ENCODE data around the gene SMIM32. TPM values are rescaled to one million over a fixed set of nuclear protein-coding genes. Genes with fewer than 3 reads are reported as not detected.

SMIM32 gene
- total and polyA plus RNA-seq, 2 of the 13 experiments (the other 11 are each of a cell fraction or from before 2014, with no cell fraction given) = 0.15 to 0.20 TPM

- H3K27ac ChIP-seq (ENCODE audit: extremely low read length, insufficient read depth, low read length) = no peak overlapping the region
- no peak overlapping the region for H3K4me3 ChIP-seq (replicated peaks in 1 of 3; ENCODE audit: insufficient read depth in 1 of 3, low read depth in 2 of 3, low read length in 3 of 3)
- ATAC-seq (no peak), FAIRE-seq (no peak), DNase-seq (ENCODE audit: low spot score) (no peak)
- TF ChIP-seq ELF1 (CRISPR knock-in tag; IDR thresholded peaks at IDR 0.05) (no peak), MAFF (IDR thresholded peaks at IDR 0.05; ENCODE audit: low read depth, low read length) (peak; percentile 49; the same call in 1 of the 2 replicates), DR1 (CRISPR knock-in tag; IDR thresholded peaks at IDR 0.05) (no peak), ZNF460 (CRISPR knock-in tag; IDR thresholded peaks at IDR 0.05; ENCODE audit: borderline replicate concordance) (no peak), ZNF484 (CRISPR knock-in tag; IDR thresholded peaks at IDR 0.05; ENCODE audit: borderline replicate concordance, low read depth) (no peak), MAFK (conservative IDR thresholded peaks at IDR 0.05 in 1 of 2, IDR thresholded peaks at IDR 0.05 in 1 of 2; ENCODE audit: low read length in 2 of 2) (peak; percentile 54 to 71)
- H3K79me2 ChIP-seq (ENCODE audit: insufficient read depth, low read length) = no peaks in the 10 kb centered on the region
- WGBS (ENCODE audit: low lambda C conversion rate) = 48% methylated on average over 3 of the region's 7 CpGs
- CTCF ChIA-PET (ENCODE audit: low intra/inter-chr PET ratio, low total read pairs) = no interaction called here
- no peaks in the 10 kb centered on the region for H4K20me1 ChIP-seq (ENCODE audit: insufficient read depth, low read length)
- H3K36me3 ChIP-seq (replicated peaks in 1 of 2; ENCODE audit: control insufficient read depth in 1 of 2, insufficient read depth in 2 of 2, low read length in 2 of 2) = no peaks in the 10 kb centered on the region
- no peak overlapping the region for H3K9ac ChIP-seq (ENCODE audit: insufficient read depth, low read depth, low read length)
- H3K4me1 ChIP-seq (ENCODE audit: insufficient read depth, low read length) = peaks cover 16% of the 10 kb centered on the region
- POLR2A ChIA-PET = no interaction called here
- BruUV-seq (replicated peaks) = no TSS peak
- in situ Hi-C loops (cut with HindIII; ENCODE audit: extremely low pct_ligation_motif_present, low pct_unique_long_range_greater_than_20kb) = no loop called here
- intact Hi-C loops (cut with micrococcal nuclease; ENCODE audit: unreplicated experiment) = no loop called here
- peaks cover 0 to 17% of the 10 kb centered on the region in 2 experiments; a peak in 2 of 5 replicates for H3K27me3 ChIP-seq (ENCODE audit: control insufficient read depth in 1 of 2, insufficient read depth in 2 of 2, low read length in 2 of 2)
- H3K4me2 ChIP-seq (ENCODE audit: low read depth, low read length) = no peak overlapping the region
- H3K9me3 ChIP-seq (ENCODE audit: low read length) = no peaks in the 10 kb centered on the region
- no peak overlapping the region for H2AFZ ChIP-seq (ENCODE audit: low read length)
These were observed 6.4 kb upstream of the SMIM32 start for GRCh38 chr5:136199408-136199807.

- in situ Hi-C loops (cut with HindIII; ENCODE audit: extremely low pct_ligation_motif_present, low pct_unique_long_range_greater_than_20kb) = no loop called here
- POLR2A ChIA-PET = no interaction called here
- Histone ChIP-seq H3K4me3 (replicated peaks in 1 of 3; ENCODE audit: insufficient read depth in 1 of 3, low read depth in 2 of 3, low read length in 3 of 3) (no peak overlapping the region), H3K9ac (ENCODE audit: insufficient read depth, low read depth, low read length) (no peak overlapping the region), H3K36me3 (replicated peaks in 1 of 2; ENCODE audit: control insufficient read depth in 1 of 2, insufficient read depth in 2 of 2, low read length in 2 of 2) (no peaks in the 10 kb centered on the region), H4K20me1 (ENCODE audit: insufficient read depth, low read length) (no peaks in the 10 kb centered on the region), H3K27ac (ENCODE audit: extremely low read length, insufficient read depth, low read length) (no peak overlapping the region), H3K4me1 (ENCODE audit: insufficient read depth, low read length) (peaks cover 26% of the 10 kb centered on the region), H2AFZ (ENCODE audit: low read length) (no peak overlapping the region), H3K79me2 (ENCODE audit: insufficient read depth, low read length) (no peaks in the 10 kb centered on the region), H3K27me3 (ENCODE audit: control insufficient read depth in 1 of 2, insufficient read depth in 2 of 2, low read length in 2 of 2) (peaks cover 0 to 26% of the 10 kb centered on the region in 2 experiments; a peak in 3 of 5 replicates), H3K4me2 (ENCODE audit: low read depth, low read length) (no peak overlapping the region), H3K9me3 (ENCODE audit: low read length) (no peaks in the 10 kb centered on the region)
- CTCF ChIA-PET (ENCODE audit: low intra/inter-chr PET ratio, low total read pairs) = no interaction called here
- WGBS (ENCODE audit: low lambda C conversion rate) = 57% methylated on average over 2 of the region's 5 CpGs
- no peak for ATAC-seq
- no peak for DNase-seq (ENCODE audit: low spot score)
- BruUV-seq (replicated peaks) = no TSS peak
- intact Hi-C loops (cut with micrococcal nuclease; ENCODE audit: unreplicated experiment) = no loop called here
- FAIRE-seq = no peak
- TF ChIP-seq NCOA2 (CRISPR knock-in tag; IDR thresholded peaks at IDR 0.05) (no peak), ZBTB42 (CRISPR knock-in tag; IDR thresholded peaks at IDR 0.05) (no peak), POLR2G (IDR thresholded peaks at IDR 0.05; ENCODE audit: low read depth, low read length) (no peak), ZNF224 (CRISPR knock-in tag; IDR thresholded peaks at IDR 0.05) (no peak), SNAI1 (CRISPR knock-in tag; IDR thresholded peaks at IDR 0.05; ENCODE audit: borderline replicate concordance) (no peak), ZNF556 (CRISPR knock-in tag; IDR thresholded peaks at IDR 0.05; ENCODE audit: borderline replicate concordance) (no peak), REST (IDR thresholded peaks at IDR 0.05; ENCODE audit: borderline replicate concordance in 1 of 2, low read depth in 1 of 2, low read length in 2 of 2) (no peak), TERF1 (CRISPR knock-in tag; IDR thresholded peaks at IDR 0.05) (no peak)
These were observed 5.5 kb upstream of the SMIM32 start for GRCh38 chr5:136198453-136198852.
